Smooth muscle cell (in vitro differentiated cells): Measurements from ENCODE around the gene DCTN4. TPM values are rescaled to one million over a fixed set of nuclear protein-coding genes. Genes with fewer than 3 reads are reported as not detected.
"Not testable (repeated sequence)": the region's sequence is repeated elsewhere in the genome, so short reads cannot be mapped to it uniquely, and the experiment has no call there.

Experiments
- DNase-seq: peaks from one replicate; lab custom pipeline; 2025; ENCODE audit not compliant: unreplicated experiment; lab: John Stamatoyannopoulos, UW
- H2AFZ ChIP-seq: fragments of 200-600 bp; sonication (generic); 2 replicates; pipeline ENCODE4 v1.6.0; 2016; ENCODE audit warnings: antibody characterized with exemption, low read depth, mild to moderate bottlenecking
- H3F3A ChIP-seq: fragments of 200-600 bp; sonication (generic); 2 replicates; pipeline ENCODE4 v1.6.0; 2017; ENCODE audit warnings: antibody characterized with exemption, low read depth
- H3K27ac ChIP-seq: fragments of 200-600 bp; sonication (generic); 2 replicates; pipeline ENCODE4 v1.5.1; 2016; ENCODE audit warnings: low read depth, mild to moderate bottlenecking
- H3K27me3 ChIP-seq: fragments of 200-600 bp; sonication (generic); 2 replicates; pipeline ENCODE4 v1.6.1; 2016; ENCODE audit warnings: low read depth, mild to moderate bottlenecking
- H3K36me3 ChIP-seq: fragments of 200-600 bp; sonication (generic); 2 replicates; pipeline ENCODE4 v1.5.1; 2016; ENCODE audit warnings: low read depth
- H3K4me1 ChIP-seq: fragments of 200-600 bp; sonication (generic); 2 replicates; pipeline ENCODE4 v1.5.1; 2016; ENCODE audit warnings: low read depth
- H3K4me2 ChIP-seq: fragments of 200-600 bp; sonication (generic); 2 replicates; pipeline ENCODE4 v1.6.0; 2016; ENCODE audit warnings: mild to moderate bottlenecking
- H3K4me3 ChIP-seq: fragments of 200-600 bp; sonication (generic); 2 replicates; pipeline ENCODE4 v1.5.1; 2016; ENCODE audit warnings: mild to moderate bottlenecking
- H3K79me2 ChIP-seq: fragments of 200-600 bp; sonication (generic); 2 replicates; pipeline ENCODE4 v1.6.0; 2016; ENCODE audit warnings: low read depth, mild to moderate bottlenecking
- H3K9ac ChIP-seq: fragments of 200-600 bp; sonication (generic); 2 replicates; pipeline ENCODE4 v1.6.0; 2016; ENCODE audit warnings: low read depth
- H3K9me3 ChIP-seq: fragments of 200-600 bp; sonication (generic); replicated peaks from 2 replicates; pipeline ENCODE4 v1.5.1; 2016; ENCODE audit warnings: low read depth
- H4K20me1 ChIP-seq: fragments of 200-600 bp; sonication (generic); 2 replicates; pipeline ENCODE4 v1.6.0; 2016; ENCODE audit warnings: low read depth
- WGBS: methylation state at CpG from one replicate; pipeline ENCODE4 v1.1.7; 2016; ENCODE audit warnings: low lambda C conversion rate; 5-methylcytosine and 5-hydroxymethylcytosine counted together
- polyA plus RNA-seq: library from polyadenylated mRNA; unstranded; fragments of >200 nt; fragmentation: Nextera tagmentation; extraction: Ambion mirVana; gene quantifications from 2 replicates; pipeline ENCODE4 v1.2.1, GENCODE V29; 2016
- total RNA-seq: library from RNA; depleted of rRNA; stranded (reverse); fragments of >200 nt; gene quantifications from 2 replicates; pipeline ENCODE4 v1.2.3, GENCODE V29; 2014
- TF ChIP-seq, protein P1 (sequence below): fragments of 200-600 bp; sonication (generic); IDR thresholded peaks from 2 replicates; pipeline ENCODE4 v1.5.1; 2017; ENCODE audit warnings: borderline replicate concordance, mild to moderate bottlenecking, antibody characterized with exemption; ENCODE audit not compliant: insufficient read depth, poor library complexity, severe bottlenecking

The DCTN4 gene
- total and polyA plus RNA-seq, 2 experiments from 2014 or later, result 38.7 to 77.7 TPM

DNA sequence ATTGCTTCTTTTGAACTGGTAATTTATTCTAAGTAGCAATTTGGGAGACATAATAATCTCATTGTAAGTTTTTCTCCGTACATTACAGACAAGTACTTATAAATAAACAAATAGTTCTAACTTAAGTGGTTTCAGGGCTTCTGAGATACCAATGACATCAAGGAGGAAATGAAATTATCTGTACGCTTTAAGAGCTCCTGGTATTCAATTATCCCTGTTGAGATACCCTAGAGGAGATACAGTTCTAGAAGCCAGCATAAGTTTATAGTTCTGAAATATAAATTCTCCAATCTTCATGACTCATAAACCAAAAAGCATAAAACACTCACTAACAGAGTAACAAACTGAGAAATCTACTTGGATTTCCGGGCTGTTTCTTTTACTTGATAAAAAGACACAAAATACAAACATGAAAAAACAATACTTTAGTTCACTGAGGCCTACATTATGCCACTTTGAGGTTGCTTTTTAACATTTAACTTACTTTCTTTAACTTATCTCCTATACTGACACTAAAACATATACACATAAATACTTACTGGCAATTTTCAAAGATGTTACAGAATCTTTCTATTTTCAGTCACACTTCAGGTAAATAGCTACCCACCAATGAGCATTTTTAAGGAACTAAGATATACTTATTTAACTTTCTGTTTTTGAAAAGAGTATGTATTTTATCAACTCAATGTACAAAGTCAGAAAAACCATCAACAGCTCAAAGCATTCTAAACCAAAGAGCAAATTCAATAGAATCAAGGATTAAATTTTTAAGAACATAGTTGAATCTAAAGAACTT, 7.5 kb downstream of the DCTN4 start:
- TF ChIP-seq, protein P1, sequence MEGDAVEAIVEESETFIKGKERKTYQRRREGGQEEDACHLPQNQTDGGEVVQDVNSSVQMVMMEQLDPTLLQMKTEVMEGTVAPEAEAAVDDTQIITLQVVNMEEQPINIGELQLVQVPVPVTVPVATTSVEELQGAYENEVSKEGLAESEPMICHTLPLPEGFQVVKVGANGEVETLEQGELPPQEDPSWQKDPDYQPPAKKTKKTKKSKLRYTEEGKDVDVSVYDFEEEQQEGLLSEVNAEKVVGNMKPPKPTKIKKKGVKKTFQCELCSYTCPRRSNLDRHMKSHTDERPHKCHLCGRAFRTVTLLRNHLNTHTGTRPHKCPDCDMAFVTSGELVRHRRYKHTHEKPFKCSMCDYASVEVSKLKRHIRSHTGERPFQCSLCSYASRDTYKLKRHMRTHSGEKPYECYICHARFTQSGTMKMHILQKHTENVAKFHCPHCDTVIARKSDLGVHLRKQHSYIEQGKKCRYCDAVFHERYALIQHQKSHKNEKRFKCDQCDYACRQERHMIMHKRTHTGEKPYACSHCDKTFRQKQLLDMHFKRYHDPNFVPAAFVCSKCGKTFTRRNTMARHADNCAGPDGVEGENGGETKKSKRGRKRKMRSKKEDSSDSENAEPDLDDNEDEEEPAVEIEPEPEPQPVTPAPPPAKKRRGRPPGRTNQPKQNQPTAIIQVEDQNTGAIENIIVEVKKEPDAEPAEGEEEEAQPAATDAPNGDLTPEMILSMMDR, result no peak
- Histone ChIP-seq H3F3A (peaks cover 14% of the 10 kb centered on the region), H3K27ac (peak overlapping the region; percentile 69), H4K20me1 (peaks cover 41% of the 10 kb centered on the region), H2AFZ (no peak overlapping the region), H3K4me2 (peak overlapping the region; percentile 31), H3K79me2 (peaks cover 78% of the 10 kb centered on the region), H3K36me3 (peaks cover 31% of the 10 kb centered on the region), H3K4me1 (peaks cover 4% of the 10 kb centered on the region), H3K4me3 (no peak overlapping the region), H3K9me3 (no peaks in the 10 kb centered on the region), H3K9ac (no peak overlapping the region), H3K27me3 (no peaks in the 10 kb centered on the region)
- WGBS, result 29% methylated on average over 3 of the region's 3 CpGs
- no peak for DNase-seq

DNA sequence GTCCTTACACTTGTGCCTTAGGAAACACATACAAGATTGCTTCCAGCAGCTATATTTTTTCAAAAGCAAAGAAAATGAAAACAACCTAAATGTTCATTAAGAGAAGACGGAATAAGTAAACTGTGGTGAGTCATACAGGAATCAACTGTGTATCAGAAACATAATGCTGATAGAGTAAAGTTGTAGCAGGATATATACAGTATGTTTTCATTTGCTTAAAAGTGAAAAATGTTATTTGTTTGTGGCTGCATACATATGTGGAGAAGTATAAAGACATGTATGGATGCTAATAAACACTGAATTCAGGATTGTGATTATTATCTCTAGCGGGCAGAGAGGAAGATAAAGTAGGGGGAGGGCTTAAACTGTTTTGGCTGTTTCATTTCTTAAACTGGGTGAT, 8.3 kb downstream of the DCTN4 start:
- WGBS, result 50% methylated on average over 2 of the region's 2 CpGs
- peaks cover 70% of the 10 kb centered on the region for H3K79me2 ChIP-seq
- H3K4me3 ChIP-seq, result no peak overlapping the region
- no peaks in the 10 kb centered on the region for H3K27me3 ChIP-seq
- H2AFZ ChIP-seq, result no peak overlapping the region
- no peaks in the 10 kb centered on the region for H3K9me3 ChIP-seq
- peaks cover 4% of the 10 kb centered on the region for H3K4me1 ChIP-seq
- TF ChIP-seq, protein P1, result no peak
- no peak for DNase-seq
- H3K4me2 ChIP-seq, result peak overlapping the region; percentile 31
- no peak overlapping the region for H3K9ac ChIP-seq
- H3K36me3 ChIP-seq, result peaks cover 28% of the 10 kb centered on the region
- peak overlapping the region; percentile 69 for H3K27ac ChIP-seq
- peaks cover 42% of the 10 kb centered on the region for H4K20me1 ChIP-seq
- peaks cover 14% of the 10 kb centered on the region for H3F3A ChIP-seq

DNA sequence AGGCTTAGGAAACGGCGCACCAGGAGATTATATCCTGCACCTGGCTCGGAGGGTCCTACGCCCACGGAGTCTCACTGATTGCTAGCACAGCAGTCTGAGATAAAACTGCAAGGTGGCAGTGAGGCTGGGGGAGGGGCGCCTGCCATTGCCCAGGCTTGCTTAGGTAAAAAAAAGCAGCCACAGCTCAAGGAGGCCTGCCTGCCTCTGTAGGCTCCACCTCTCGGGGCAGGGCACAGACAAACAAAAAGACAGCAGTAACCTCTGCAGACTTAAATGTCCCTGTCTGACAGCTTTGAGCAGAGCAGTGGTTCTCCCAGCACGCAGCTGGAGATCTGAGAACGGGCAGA, 15.7 kb downstream of the DCTN4 start:
- H3K79me2 ChIP-seq, result peaks cover 48% of the 10 kb centered on the region
- not testable (repeated sequence) for H3K9me3 ChIP-seq, H3K4me2 ChIP-seq, H3K27ac ChIP-seq, H3K4me3 ChIP-seq, H3F3A ChIP-seq, DNase-seq, H3K9ac ChIP-seq, H3K4me1 ChIP-seq, H3K27me3 ChIP-seq, H3K36me3 ChIP-seq, H2AFZ ChIP-seq
- 96% methylated on average over 9 of the region's 9 CpGs for WGBS
- peaks cover 47% of the 10 kb centered on the region for H4K20me1 ChIP-seq

DNA sequence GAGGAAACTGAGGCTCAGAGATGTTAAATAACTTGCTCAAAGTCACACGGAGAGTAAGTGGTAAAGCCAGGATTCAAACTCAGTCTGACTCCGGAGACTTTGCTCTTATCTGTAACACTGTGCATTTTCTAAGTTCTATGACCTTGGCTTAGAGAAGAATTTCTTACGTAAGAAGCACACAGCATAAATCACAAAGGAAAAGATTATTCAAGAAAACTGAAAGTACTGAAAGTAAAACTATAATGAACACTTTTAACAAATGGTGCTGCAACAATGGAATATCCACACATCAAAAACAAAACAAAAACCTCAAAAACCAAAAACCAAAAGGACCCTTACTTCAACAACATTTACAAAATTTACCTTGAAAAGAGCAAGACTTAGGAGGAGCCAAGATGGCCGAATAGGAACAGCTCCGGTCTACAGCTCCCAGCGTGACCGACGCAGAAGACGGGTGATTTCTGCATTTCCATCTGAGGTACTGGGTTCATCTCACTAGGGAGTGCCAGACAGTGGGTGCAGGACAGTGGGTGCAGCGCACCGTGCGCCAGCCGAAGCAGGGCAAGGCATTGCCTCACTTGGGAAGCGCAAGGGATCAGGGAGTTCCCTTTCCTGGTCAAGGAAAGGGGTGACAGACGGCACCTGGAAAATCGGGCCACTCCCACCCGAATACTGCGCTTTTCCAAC, 16.2 kb downstream of the DCTN4 start:
- peaks cover 50% of the 10 kb centered on the region for H4K20me1 ChIP-seq
- peak overlapping the region; percentile 16 for H3K4me3 ChIP-seq
- not testable (repeated sequence) for H3K9me3 ChIP-seq, H3K4me2 ChIP-seq, H3K9ac ChIP-seq, DNase-seq, H3K36me3 ChIP-seq, H3K4me1 ChIP-seq, H3K27ac ChIP-seq, H3F3A ChIP-seq, H3K27me3 ChIP-seq, H2AFZ ChIP-seq
- WGBS, result 88% methylated on average over 18 of the region's 18 CpGs
- H3K79me2 ChIP-seq, result peaks cover 53% of the 10 kb centered on the region
